ENCODE measurements around the gene ARHGAP9.

Gene ARHGAP9

DNA sequence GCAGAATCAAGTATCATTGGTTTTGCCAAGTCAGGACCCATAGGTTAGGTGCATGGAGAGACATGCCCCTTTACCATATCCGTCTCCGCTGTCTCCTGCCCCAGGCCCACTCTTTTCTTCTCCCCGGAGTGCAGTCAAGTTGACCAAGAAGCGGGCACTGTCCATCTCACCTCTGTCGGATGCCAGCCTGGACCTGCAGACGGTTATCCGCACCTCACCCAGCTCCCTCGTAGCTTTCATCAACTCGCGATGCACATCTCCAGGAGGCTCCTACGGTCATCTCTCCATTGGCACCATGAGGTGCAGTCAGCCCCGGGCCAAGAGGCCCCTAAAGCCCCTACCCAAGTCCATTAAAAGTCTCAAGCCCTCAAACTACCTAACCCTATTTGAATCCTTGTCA, 15.1 kb downstream of the ARHGAP9 start:
- peaks cover 2% of the 10 kb centered on the region; the same call in 1 of the 2 replicates for H3F3A ChIP-seq (ENCODE audit: low read depth)
- TF ChIP-seq, protein P1, sequence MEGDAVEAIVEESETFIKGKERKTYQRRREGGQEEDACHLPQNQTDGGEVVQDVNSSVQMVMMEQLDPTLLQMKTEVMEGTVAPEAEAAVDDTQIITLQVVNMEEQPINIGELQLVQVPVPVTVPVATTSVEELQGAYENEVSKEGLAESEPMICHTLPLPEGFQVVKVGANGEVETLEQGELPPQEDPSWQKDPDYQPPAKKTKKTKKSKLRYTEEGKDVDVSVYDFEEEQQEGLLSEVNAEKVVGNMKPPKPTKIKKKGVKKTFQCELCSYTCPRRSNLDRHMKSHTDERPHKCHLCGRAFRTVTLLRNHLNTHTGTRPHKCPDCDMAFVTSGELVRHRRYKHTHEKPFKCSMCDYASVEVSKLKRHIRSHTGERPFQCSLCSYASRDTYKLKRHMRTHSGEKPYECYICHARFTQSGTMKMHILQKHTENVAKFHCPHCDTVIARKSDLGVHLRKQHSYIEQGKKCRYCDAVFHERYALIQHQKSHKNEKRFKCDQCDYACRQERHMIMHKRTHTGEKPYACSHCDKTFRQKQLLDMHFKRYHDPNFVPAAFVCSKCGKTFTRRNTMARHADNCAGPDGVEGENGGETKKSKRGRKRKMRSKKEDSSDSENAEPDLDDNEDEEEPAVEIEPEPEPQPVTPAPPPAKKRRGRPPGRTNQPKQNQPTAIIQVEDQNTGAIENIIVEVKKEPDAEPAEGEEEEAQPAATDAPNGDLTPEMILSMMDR (conservative IDR thresholded peaks at IDR 0.05; ENCODE audit: low read length), result no peak
- TF ChIP-seq EZH2phosphoT487 (IDR thresholded peaks at IDR 0.05; ENCODE audit: borderline replicate concordance), result no peak

GRCh38 chr12:57462912-57463253, 16.8 kb downstream of the ARHGAP9 start:
- TF ChIP-seq, protein P1 (conservative IDR thresholded peaks at IDR 0.05; ENCODE audit: low read length), result no peak
- no peak for TF ChIP-seq EZH2phosphoT487 (IDR thresholded peaks at IDR 0.05; ENCODE audit: borderline replicate concordance)
- Histone ChIP-seq H2AFZ (ENCODE audit: low read length) (peak overlapping the region; percentile 77; the same call in 1 of the 2 replicates), H3K9me2 (replicated peaks; ENCODE audit: low read depth, low read length) (no peaks in the 10 kb centered on the region), H3K9me3 (ENCODE audit: insufficient read depth, low read depth, low read length) (no peaks in the 10 kb centered on the region), H3K4me2 (ENCODE audit: low read depth, low read length, poor library complexity, severe bottlenecking) (peak overlapping the region; percentile 82), H3F3A (ENCODE audit: low read depth) (peaks cover 2% of the 10 kb centered on the region; the same call in 1 of the 2 replicates), H3K36me3 (ENCODE audit: insufficient read depth, low read length) (no peaks in the 10 kb centered on the region), H3K9ac (ENCODE audit: low read depth, low read length, poor library complexity, severe bottlenecking) (peak overlapping the region; percentile 90), H4K20me1 (ENCODE audit: insufficient read depth, low read length, poor library complexity, severe bottlenecking) (no peaks in the 10 kb centered on the region), H3K79me2 (ENCODE audit: insufficient read depth, low read length) (no peaks in the 10 kb centered on the region), H3K4me1 (ENCODE audit: insufficient read depth, low read length, poor library complexity, severe bottlenecking) (peaks cover 28% of the 10 kb centered on the region), H3K27me3 (ENCODE audit: insufficient read depth, low read length, poor library complexity, severe bottlenecking) (no peaks in the 10 kb centered on the region), H3K4me3 (ENCODE audit: low read length, poor library complexity, severe bottlenecking) (peak overlapping the region; percentile 78)

More for the DNA sequence above, 15.1 kb downstream of the ARHGAP9 start:
- Histone ChIP-seq H3K9ac (ENCODE audit: low read depth, low read length, poor library complexity, severe bottlenecking) (no peak overlapping the region), H3K4me3 (ENCODE audit: low read length, poor library complexity, severe bottlenecking) (no peak overlapping the region), H3K4me2 (ENCODE audit: low read depth, low read length, poor library complexity, severe bottlenecking) (no peak overlapping the region), H3K9me2 (replicated peaks; ENCODE audit: low read depth, low read length) (no peaks in the 10 kb centered on the region), H3K79me2 (ENCODE audit: insufficient read depth, low read length) (no peaks in the 10 kb centered on the region), H2AFZ (ENCODE audit: low read length) (no peak overlapping the region), H3K27me3 (ENCODE audit: insufficient read depth, low read length, poor library complexity, severe bottlenecking) (no peaks in the 10 kb centered on the region), H3K9me3 (ENCODE audit: insufficient read depth, low read depth, low read length) (no peaks in the 10 kb centered on the region), H3K36me3 (ENCODE audit: insufficient read depth, low read length) (no peaks in the 10 kb centered on the region), H3K4me1 (ENCODE audit: insufficient read depth, low read length, poor library complexity, severe bottlenecking) (peaks cover 22% of the 10 kb centered on the region), H4K20me1 (ENCODE audit: insufficient read depth, low read length, poor library complexity, severe bottlenecking) (no peaks in the 10 kb centered on the region)

DNA sequence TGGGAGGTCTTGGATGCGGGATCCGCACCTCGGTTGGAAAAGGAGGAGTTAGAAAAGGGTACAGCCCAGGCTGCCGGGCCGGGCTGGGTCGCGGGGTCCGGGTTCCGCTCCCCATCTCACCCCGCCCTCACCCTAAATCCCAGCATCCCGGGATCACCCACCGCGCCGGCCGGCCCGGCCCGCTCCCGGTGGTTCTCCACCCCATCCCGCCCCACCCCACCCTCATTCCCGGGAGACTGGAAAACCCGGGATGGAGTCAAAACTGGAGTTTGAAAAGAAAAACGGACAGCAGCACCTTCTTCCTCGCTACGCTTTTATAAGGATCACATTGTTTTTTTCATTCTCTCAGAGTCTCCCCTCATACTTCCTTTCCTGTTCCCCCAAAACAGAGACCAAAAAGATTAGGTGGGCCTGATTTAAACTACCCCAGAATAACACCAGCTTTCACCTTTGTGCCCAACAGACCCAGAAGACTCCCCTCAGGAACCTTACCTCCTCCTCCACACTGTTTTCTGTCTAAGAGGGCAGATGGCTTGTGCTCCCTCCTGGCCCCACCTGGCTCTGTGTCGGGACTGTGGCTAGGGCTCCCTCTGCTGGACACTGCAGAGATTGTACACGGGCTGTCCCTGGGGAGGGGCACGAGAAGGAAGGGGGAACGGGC, 17.3 kb downstream of the ARHGAP9 start:
- H3K9me3 ChIP-seq (ENCODE audit: insufficient read depth, low read depth, low read length), result no peaks in the 10 kb centered on the region

More for the DNA sequence above, 17.3 kb downstream of the ARHGAP9 start:
- no peaks in the 10 kb centered on the region for H3K36me3 ChIP-seq (ENCODE audit: insufficient read depth, low read length)
- H3F3A ChIP-seq (ENCODE audit: low read depth), result peaks cover 2% of the 10 kb centered on the region; the same call in 1 of the 2 replicates
- peak overlapping the region; percentile 78 for H3K4me3 ChIP-seq (ENCODE audit: low read length, poor library complexity, severe bottlenecking)
- H2AFZ ChIP-seq (ENCODE audit: low read length), result peak overlapping the region; percentile 88
- no peaks in the 10 kb centered on the region for H3K79me2 ChIP-seq (ENCODE audit: insufficient read depth, low read length)
- H3K4me1 ChIP-seq (ENCODE audit: insufficient read depth, low read length, poor library complexity, severe bottlenecking), result peaks cover 28% of the 10 kb centered on the region
- H3K27me3 ChIP-seq (ENCODE audit: insufficient read depth, low read length, poor library complexity, severe bottlenecking), result no peaks in the 10 kb centered on the region
- peak overlapping the region; percentile 90 for H3K9ac ChIP-seq (ENCODE audit: low read depth, low read length, poor library complexity, severe bottlenecking)
- TF ChIP-seq, protein P1 (conservative IDR thresholded peaks at IDR 0.05; ENCODE audit: low read length), result peak; percentile 96
- no peak for TF ChIP-seq EZH2phosphoT487 (IDR thresholded peaks at IDR 0.05; ENCODE audit: borderline replicate concordance)
- no peaks in the 10 kb centered on the region for H3K9me2 ChIP-seq (replicated peaks; ENCODE audit: low read depth, low read length)
- H4K20me1 ChIP-seq (ENCODE audit: insufficient read depth, low read length, poor library complexity, severe bottlenecking), result no peaks in the 10 kb centered on the region
- peak overlapping the region; percentile 82 for H3K4me2 ChIP-seq (ENCODE audit: low read depth, low read length, poor library complexity, severe bottlenecking)

Measured in Loucy (cell line).